ENCODE data around the gene ATP9B. TPM values are rescaled to one million over a fixed set of nuclear protein-coding genes. Genes with fewer than 3 reads are reported as not detected.

Gene ATP9B
- total RNA-seq, 1 donor from 2014 or later: 12.6 TPM

GRCh38 chr18:79334496-79335233, 265.5 kb downstream of the ATP9B start:
- H3K27me3 ChIP-seq (ENCODE audit: low read depth): no peaks in the 10 kb centered on the region
- no peaks in the 10 kb centered on the region for H3K9me3 ChIP-seq (replicated peaks)
- intact Hi-C loops (cut with micrococcal nuclease): no loop called here
- no peak overlapping the region for H3K27ac ChIP-seq (replicated peaks)
- H3K36me3 ChIP-seq: peaks cover 59% of the 10 kb centered on the region
- no peak overlapping the region for H3K4me3 ChIP-seq
- no peak for TF ChIP-seq CTCF (IDR thresholded peaks at IDR 0.05; ENCODE audit: borderline replicate concordance)
- peaks cover 6% of the 10 kb centered on the region for H3K4me1 ChIP-seq
- DNase-seq: no peak

- intact Hi-C loops (cut with micrococcal nuclease): no loop called here
- Histone ChIP-seq H3K4me1 (peaks cover 6% of the 10 kb centered on the region), H3K9me3 (replicated peaks) (no peaks in the 10 kb centered on the region), H3K4me3 (no peak overlapping the region), H3K27ac (replicated peaks) (no peak overlapping the region), H3K27me3 (ENCODE audit: low read depth) (no peaks in the 10 kb centered on the region), H3K36me3 (peaks cover 49% of the 10 kb centered on the region)
- no peak for DNase-seq
- TF ChIP-seq CTCF (IDR thresholded peaks at IDR 0.05; ENCODE audit: borderline replicate concordance): no peak
Measured at GRCh38 chr18:79335833-79336360, 266.7 kb downstream of the ATP9B start.

GRCh38 chr18:79336556-79337142, 267.5 kb downstream of the ATP9B start:
- no peak for DNase-seq
- no peak overlapping the region for H3K4me3 ChIP-seq
- peaks cover 41% of the 10 kb centered on the region for H3K36me3 ChIP-seq
- H3K27me3 ChIP-seq (ENCODE audit: low read depth): no peaks in the 10 kb centered on the region
- no peak for TF ChIP-seq CTCF (IDR thresholded peaks at IDR 0.05; ENCODE audit: borderline replicate concordance)
- no peak overlapping the region for H3K27ac ChIP-seq (replicated peaks)
- H3K4me1 ChIP-seq: peaks cover 6% of the 10 kb centered on the region
- intact Hi-C loops (cut with micrococcal nuclease): no loop called here
- H3K9me3 ChIP-seq (replicated peaks): no peaks in the 10 kb centered on the region

- Histone ChIP-seq H3K27me3 (ENCODE audit: low read depth) (no peaks in the 10 kb centered on the region), H3K36me3 (peaks cover 37% of the 10 kb centered on the region), H3K4me3 (no peak overlapping the region), H3K9me3 (replicated peaks) (no peaks in the 10 kb centered on the region), H3K27ac (replicated peaks) (no peak overlapping the region), H3K4me1 (peaks cover 6% of the 10 kb centered on the region)
- no peak for TF ChIP-seq CTCF (IDR thresholded peaks at IDR 0.05; ENCODE audit: borderline replicate concordance)
- intact Hi-C loops (cut with micrococcal nuclease): no loop called here
- DNase-seq: no peak
Measured at GRCh38 chr18:79337184-79337583, 268.0 kb downstream of the ATP9B start.

- H3K9me3 ChIP-seq (replicated peaks): no peaks in the 10 kb centered on the region
- no peak overlapping the region for H3K27ac ChIP-seq (replicated peaks)
- DNase-seq: no peak
- H3K36me3 ChIP-seq: peaks cover 36% of the 10 kb centered on the region
- TF ChIP-seq CTCF (IDR thresholded peaks at IDR 0.05; ENCODE audit: borderline replicate concordance): no peak
- H3K27me3 ChIP-seq (ENCODE audit: low read depth): no peaks in the 10 kb centered on the region
- no peak overlapping the region for H3K4me3 ChIP-seq
- intact Hi-C loops (cut with micrococcal nuclease): no loop called here
- H3K4me1 ChIP-seq: peaks cover 6% of the 10 kb centered on the region
Measured at GRCh38 chr18:79337620-79338019, 268.4 kb downstream of the ATP9B start.

Measured in left ventricle myocardium inferior (tissue), 1 donor.